Stimulated activated CD4-positive, alpha-beta T cell treated with anti-CD3 and anti-CD28 coated beads, Interleukin-2, amount 100 ng/mL, for 4 hours (primary cell): ENCODE measurements around the gene DNLZ.

Source experiments
- DNase-seq: peaks from one replicate; pipeline ENCODE4 v3.0.0-alpha.2; 2020; ENCODE audit warnings: low read depth

The DNLZ gene

DNA sequence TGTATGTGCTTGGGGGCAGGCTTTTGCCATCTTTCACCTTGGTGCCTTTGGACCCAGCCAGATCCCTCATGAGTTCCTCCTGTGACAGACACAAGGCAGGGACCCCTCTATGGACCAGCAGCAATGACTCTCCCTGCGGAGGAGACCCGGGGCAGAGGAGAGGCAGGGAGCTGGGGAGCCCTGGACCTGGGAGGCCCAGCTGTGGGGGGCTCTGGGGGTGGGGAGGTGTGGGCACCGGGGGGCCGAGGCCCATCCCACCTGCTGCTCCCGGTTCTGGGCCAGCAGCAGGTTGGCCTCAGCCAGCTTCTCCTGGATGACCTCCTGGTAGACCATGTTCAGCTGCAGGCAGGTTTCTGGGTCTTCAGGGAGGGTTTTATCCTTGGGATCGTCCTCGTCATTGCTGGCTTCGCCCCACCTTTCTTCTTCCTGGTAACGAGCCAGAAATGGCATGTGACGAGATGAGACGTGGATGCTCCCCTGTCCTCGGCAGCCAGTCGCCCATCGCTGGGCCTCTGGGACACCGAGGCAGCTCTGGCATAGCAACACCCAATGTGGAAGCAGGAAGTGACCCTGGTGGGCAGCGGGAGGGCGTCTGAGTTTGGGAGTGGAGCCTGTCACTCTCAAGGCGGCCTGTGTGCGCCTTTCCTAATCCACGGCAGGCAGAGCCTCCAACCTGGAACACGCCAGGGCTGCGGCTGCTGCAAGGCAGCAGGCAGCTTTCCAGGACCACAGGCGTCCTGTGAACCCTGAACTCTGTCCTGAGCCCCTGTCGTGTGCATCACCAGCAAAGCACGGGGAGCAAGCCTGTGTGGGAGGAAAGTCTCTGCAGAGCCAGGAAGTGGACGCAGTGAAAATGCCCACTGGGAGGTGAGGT lies 32.0 kb upstream of the DNLZ start:
- DNase-seq, result no peak

DNA sequence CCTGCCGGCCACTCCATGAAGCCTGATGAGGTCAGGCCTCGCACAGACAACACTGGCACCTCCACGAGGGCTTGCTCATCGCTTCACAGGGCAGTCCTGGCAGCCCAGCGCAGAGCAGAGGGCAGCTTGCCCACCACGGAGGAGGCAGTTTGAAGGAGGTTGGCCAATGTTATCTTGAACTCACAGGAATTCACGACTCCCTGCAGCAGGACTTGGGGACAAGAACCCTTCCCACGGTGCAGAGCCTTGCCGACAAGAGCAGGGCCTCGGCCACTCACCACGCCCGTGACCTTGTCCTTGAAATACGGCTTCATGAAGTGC lies 31.4 kb upstream of the DNLZ start:
- DNase-seq, result no peak

DNA sequence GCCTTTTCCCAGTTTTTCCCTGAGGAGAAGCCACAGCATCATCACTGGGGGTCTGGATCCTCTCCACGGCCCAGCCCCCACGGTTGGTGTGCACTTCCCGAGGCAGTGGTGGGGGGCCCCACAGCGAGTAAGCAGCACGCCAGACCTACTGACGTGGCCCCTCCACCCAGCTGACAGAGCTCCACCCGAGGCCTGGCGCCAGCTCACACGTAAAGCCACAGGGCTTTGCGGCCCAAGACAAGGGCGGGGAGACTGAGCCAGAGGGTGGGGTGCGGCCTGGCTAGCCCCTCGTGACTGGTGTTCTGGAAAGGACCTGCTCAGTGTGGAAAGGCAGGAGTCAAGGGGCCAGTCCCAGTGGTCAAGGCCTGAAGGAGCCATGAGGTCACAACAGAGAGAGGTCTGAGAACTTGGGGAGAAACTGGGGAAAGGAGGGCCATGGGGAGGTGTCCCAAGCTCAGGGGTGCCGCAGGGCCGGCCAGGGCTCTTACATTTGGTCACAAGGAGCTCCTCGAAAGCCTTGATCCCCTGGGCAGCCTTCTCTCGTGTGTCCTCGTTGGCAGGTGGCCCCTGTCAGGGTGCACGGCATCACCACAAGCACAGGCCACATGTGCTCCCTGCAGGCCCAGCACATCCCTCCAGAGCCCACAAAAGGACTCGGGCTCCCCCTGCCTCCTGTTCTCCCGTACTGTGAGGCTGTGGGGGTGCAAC lies 30.9 kb upstream of the DNLZ start:
- no peak for DNase-seq

GRCh38 chr9:136393531-136393930 lies 30.0 kb upstream of the DNLZ start:
- DNase-seq, result no peak

- DNase-seq, result no peak
Measured at GRCh38 chr9:136392538-136393449, 29.2 kb upstream of the DNLZ start.

- no peak for DNase-seq
Measured at GRCh38 chr9:136391737-136392537, 28.4 kb upstream of the DNLZ start.

DNA sequence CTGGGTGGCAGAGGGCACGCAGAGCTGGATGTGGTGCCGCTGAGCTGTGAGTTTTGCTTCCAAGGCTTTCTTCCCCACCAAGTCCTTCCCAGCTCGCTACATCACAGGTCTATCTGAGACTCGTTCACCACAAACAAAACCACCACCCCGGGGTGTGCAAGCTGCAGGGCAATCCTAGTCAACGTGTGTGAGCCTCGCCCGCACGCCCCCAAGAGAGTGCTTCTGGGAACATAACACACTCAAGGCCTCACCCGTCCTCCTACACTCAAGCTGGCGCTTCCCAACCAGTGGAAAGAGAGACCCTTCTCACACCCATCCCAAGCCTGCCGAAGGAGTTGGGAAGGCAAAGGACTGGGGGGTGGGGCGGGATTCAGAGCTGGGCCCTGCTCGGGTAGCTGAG lies 25.9 kb upstream of the DNLZ start:
- no peak for DNase-seq

- no peak for DNase-seq
Measured at GRCh38 chr9:136387217-136387616, 23.7 kb upstream of the DNLZ start.

- no peak for DNase-seq
Measured at GRCh38 chr9:136386018-136386417, 22.5 kb upstream of the DNLZ start.

- no peak for DNase-seq
Measured at GRCh38 chr9:136385015-136385414, 21.5 kb upstream of the DNLZ start.

GRCh38 chr9:136383436-136383835 lies 19.9 kb upstream of the DNLZ start:
- DNase-seq, result no peak

- DNase-seq, result no peak
Measured at GRCh38 chr9:136381966-136382513, 18.5 kb upstream of the DNLZ start.

DNA sequence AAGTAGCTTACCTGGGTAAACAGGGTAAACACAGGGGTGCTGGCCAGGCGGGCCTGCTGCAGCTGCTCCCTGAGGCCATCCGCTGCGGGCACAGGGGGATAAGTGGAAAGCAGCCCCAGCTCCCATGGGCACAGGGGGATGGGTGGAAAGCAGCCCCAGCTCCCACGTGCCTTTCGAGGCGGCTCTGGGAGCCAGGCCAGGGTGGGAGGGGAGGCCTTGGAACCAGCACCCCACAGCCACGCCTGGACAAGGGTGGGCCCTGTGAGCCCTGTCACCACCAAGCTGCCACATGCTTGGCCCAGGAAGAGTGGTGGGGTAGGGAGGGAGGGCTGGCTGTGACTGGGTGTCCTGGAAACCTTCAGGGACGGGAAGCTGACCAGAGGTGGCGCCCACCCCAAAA lies 17.8 kb upstream of the DNLZ start:
- DNase-seq, result no peak

- DNase-seq, result no peak
Measured at GRCh38 chr9:136380381-136380780, 16.8 kb upstream of the DNLZ start.

- DNase-seq, result no peak
Measured at GRCh38 chr9:136379891-136380290, 16.3 kb upstream of the DNLZ start.

GRCh38 chr9:136379401-136379800 lies 15.9 kb upstream of the DNLZ start:
- no peak for DNase-seq

DNA sequence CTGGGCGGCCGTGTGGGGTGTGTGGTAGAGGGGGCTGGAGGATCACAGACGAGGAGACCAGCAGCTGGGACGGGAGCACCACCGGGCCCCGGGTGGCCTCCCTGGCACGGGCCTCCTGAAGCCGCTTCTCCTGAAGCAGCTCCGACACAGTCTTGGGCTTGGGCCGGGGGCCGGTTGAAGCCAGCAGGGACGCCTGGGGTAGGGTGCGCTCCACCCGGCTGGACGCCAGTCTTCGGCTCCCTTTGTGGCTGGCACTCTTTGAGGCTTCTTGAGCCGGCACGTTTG lies 15.4 kb upstream of the DNLZ start:
- DNase-seq, result no peak

DNA sequence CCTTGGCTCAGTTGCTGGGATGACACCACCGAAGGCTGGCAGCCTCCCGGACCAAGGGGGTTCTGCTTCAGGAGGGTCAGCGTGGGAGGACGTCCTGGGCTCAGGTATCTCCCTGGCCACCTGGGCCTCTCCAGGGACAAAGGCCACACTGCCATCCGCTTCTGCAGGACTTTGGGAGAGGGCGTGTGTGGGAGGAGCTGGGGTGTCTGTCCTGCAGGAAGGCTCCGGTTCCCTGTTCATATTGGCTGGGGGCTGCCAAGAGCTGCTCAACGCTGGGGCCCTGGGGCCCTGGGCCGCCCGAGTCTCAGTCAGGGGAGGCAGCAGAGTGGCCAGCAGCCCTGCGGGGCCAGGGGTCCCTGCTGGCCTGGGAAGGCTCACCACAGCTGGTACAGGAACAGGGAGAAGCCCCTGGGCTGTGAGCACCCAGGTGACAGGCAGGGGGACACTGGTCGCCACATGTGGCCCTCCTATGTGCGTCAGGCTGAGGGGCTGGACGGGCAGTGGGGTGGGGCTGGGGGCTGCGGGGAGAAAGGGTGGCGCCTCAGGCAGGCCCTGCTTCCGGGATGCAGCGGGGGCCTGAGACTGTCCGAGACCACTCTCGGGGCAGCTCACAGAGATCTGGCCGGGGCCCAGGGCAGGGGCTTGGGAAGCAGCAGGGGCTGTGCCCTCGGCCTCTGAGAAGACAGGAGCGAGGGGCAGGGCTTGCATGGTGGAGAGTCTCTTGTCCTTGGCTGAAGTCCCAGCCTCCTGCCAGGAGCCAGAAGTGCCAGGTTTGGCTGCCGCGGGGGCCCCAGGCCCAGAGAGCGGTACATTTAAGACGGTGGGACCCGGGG lies 14.8 kb upstream of the DNLZ start:
- no peak for DNase-seq

DNA sequence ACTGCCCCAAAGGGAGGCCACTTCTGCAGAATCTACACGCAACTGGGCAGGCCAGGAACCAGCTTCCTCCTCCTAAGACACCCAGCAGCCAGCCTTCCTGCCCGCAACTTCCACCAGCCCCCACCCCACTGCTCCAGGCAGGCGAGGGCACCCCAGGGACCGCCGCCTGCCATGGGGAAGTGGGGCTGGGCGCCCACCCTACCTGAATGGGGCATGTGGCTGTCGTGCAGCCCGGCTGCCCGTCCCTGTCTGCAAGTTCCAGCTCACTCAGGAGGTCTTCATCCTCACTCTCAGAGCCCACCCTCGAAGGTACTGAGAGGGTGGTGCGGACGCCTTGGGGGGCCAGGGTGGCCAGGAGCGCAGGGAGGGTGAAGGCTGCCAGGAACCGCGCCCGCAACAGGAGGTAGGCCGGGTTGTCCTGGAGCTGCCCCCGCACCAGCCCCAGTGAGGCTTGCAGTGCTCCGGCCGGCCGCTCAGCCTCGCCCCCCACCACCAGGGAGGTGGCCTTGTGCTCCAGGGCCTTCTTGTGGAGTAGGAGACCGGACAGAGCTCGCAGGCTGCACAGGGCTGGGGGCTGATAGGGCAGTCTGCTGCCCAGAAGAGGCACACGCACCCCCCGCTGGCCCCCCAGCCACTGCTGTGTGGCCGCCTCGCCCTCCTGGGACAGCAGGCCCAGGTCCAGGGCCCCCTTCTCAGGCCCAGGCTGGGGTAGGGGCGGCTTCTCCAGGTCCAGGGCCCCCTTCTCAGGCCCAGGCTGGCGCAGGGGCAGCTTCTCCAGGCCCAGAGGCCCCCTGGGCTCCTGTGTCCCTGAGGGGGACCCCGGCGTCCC lies 14.0 kb upstream of the DNLZ start:
- no peak for DNase-seq

DNA sequence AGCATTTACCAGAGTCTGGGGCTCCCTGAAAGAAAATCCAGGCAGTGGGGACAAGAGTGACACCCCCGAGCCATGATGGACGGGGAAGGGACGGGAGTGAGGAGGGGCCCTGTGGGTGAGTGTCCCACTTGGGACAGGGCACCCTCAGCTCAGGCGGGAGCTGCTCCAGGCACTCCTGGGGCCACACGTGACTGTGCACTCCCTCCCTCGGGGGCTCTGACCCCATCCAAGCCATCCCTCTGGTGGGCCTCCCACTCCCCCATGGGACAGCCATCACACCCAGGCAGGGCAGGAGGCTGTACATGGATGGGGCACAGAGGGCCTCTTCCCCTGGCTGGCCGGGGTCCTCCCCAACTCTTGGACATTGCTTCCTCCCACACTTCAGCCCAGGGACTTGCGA lies 12.9 kb upstream of the DNLZ start:
- no peak for DNase-seq
